GM19438 (cell line): ENCODE data around the gene STIP1.

Experiments
- ATAC-seq: cut with Tn5 transposase; IDR thresholded peaks from one replicate; pipeline ENCODE4 v1.9.1; 2021; ENCODE audit warnings: low read depth; ENCODE audit not compliant: unreplicated experiment

STIP1 gene

GRCh38 chr11:64185693-64186491, at the start of gene STIP1:
STIP1 (plus strand) TSS chr11:64186171; CDS start chr11:64186262, 91 bp downstream.
- peak; percentile 88 for ATAC-seq

- ATAC-seq: no peak
These were observed 49.1 kb upstream of the STIP1 start for GRCh38 chr11:64136765-64137441.

- no peak for ATAC-seq
These were observed 47.6 kb upstream of the STIP1 start for GRCh38 chr11:64138398-64138797.

DNA sequence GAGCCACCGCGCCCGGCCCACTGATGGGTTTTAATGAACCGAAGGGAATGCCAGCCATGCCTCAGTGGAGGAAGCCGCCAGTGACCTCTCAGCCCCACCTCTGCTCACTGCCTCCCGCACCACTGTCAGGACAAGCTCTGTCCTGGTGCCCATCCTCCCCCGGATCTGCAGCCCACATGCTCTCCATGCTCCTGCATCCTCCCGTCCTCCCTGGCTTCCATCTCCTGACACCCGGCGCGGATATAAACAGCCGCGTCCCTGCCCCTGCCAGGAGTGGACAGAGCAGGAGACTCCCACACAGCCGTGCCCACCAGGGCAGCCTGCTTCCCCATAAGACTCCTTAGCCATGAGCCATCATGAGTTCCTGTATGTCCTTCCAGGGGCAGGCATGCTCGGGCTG, 46.9 kb upstream of the STIP1 start:
- no peak for ATAC-seq

DNA sequence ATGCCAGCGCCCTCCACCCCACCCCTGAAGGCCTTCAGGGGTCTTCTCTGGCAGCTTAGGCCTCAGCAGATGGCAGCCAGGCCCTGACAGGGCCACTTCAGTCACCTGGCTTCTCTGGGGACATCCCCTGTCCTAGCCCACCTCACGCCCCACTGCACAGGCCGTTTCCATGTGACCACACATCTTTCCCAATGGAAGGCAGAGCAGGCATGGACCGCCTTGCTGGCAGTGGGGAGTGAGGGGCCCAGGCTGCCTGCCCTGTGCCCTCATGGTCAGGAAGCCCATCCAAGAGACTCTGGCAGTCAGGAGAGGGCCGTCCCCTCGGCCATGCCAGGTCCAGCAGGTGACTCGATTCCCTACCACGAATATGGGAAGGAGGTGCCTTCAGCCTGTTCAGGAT, 45.9 kb upstream of the STIP1 start:
- ATAC-seq: no peak

GRCh38 chr11:64141081-64141783, 44.7 kb upstream of the STIP1 start:
- no peak for ATAC-seq

- ATAC-seq: no peak
These were observed 41.1 kb upstream of the STIP1 start for GRCh38 chr11:64144587-64145472.

DNA sequence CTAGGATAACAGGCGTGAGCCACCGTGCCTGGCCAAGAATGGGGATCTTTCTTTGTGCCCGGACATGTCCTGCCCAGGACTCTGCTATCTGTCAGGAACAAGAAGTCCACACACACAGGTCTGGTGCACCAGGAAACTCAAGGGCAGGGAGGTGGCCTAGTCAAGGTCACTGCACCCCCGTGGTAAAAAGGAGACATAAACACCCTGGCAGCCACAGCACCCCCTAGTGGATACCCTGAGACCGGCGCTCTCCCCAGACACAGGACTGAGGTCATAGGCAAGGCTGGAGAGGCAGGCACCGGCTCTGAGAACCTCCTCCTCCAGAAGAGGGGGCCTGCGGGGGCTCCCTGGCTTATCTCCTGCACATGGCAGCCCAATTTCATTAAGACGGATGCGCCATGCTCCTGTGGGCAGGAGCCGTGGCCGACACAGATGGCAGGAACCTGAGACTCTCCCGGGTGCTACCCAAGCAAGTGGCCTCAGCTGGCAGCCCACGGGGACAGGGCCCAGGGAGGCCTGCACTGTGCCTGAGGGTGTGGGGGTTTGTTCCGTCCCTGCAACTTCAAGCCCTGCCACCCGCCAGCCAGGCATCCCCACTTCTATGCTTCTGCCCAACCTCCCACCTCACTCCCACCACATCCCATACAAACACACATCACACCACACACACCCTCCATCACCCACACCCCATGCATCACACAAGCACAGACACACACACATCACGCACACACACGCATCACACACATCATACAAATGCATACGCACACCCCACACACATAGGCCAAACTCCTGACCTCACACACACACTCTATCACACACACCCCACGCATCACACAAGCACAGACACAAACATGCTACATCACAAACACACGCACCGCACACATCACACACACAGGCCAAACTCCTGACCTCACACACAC, 39.7 kb upstream of the STIP1 start:
- ATAC-seq: no peak

GRCh38 chr11:64148226-64148916, 37.6 kb upstream of the STIP1 start:
- no peak for ATAC-seq

GRCh38 chr11:64148917-64149617, 36.9 kb upstream of the STIP1 start:
- ATAC-seq: no peak

GRCh38 chr11:64150051-64150450, 35.9 kb upstream of the STIP1 start:
- no peak for ATAC-seq

DNA sequence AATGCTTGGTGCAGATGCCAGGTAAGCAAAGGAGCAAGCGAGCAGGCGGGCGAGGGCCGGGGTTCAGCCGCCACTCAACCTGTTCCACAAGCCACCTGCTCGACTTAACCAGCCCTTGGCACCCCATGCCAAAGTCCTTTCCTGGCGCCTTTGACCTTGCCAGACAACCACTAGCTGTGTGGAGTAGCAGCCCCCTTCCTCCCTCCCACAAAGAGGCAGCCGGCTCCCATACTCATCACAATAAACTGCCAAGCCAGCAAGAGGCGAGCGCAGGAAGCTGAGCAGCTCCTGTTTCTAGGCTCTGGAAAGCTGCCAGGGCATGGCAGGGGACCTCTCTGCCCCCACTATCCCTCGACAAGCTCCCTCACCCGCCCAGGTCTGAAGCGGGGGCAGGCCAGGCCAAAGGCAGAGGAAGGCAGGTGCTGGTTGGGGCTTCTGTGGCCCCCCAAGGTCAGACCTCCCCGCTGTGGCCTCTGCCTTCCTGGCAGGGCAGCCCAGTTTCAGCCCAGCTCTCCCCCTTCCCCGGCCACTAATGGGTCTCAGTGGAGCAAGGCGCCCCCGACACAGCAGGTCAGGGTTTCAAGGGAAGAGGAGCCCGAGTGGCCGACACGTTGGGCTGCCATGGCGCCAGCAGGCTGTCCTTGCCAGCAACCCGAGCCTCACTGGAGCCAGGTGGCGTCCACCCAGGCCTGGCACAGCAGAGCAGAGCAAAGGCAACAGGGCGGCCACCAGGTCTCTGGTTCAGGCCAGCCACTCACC, 35.3 kb upstream of the STIP1 start:
- ATAC-seq: no peak

- no peak for ATAC-seq
These were observed 34.6 kb upstream of the STIP1 start for GRCh38 chr11:64151337-64151736.

DNA sequence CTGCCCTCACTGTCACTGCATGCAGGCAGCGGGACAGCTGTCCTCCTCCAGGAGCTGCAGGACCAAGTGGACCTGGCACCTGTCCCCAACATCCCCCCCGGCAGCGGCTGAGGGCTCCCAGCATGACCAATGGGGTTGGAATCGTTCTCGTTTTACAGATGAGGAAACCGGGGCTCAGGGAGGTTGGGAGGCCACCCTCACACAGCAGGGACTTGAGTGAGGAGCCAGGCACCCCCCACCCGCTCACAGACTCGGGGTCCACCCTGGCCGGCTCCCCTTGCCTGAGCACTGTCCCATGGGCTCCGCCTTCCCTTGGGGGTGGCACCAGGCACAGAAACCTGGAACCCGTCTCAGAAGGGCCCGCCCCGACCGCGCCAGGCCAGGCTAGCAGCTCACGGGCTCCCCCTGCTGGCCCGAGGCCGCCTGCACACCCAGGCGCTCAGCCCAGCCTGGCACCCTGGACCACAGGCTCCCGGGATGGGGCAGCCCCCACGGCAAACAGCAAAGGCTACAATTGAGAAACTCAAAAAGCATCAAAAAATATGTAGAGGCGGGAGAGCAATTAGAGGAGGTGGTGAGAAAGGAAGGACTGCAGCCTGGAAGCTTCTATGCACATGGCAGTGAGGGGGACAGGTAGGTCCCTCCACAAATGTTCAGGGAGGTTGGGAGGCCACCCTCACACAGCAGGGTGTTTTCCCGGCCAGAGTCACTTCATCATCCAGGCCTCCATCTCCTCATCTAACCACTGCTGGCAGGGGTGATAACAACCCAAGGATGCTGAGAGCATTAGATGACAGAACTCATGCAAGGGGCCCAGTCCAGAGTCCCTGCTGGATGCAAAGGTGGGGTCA, 32.9 kb upstream of the STIP1 start:
- ATAC-seq: no peak

DNA sequence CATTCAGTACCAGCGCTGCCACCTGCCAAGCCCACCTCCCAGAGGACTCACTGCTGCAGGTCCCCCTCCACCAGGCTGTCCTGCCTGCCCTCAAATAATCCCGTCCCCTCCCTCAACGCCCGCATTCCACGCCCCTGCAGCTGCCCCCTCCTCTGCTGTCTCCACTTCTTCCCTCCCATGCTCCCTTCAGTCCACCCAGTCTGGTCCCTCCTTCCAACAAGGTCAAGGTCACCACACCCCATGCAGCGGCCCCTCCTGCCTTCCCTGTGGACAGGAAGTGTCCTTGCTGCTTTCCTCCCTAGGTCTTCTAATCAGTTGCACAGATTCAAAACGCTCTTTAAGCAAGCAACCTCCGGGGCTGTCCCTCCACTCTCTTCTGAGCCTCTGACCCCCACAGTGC, 32.2 kb upstream of the STIP1 start:
- ATAC-seq: no peak

- no peak for ATAC-seq
These were observed 29.5 kb upstream of the STIP1 start for GRCh38 chr11:64156235-64157011.
